SH-SY5Y (cell line): ENCODE results near the gene TMEM183A.

Experiments used
- GATA2 ChIP-seq: IDR thresholded peaks from 2 replicates; pipeline ENCODE4 v1.6.1; 2011; ENCODE audit warnings: mild to moderate bottlenecking, low read depth, low read length
- GATA3 ChIP-seq: IDR thresholded peaks from 2 replicates; pipeline ENCODE4 v1.6.1; 2011; ENCODE audit warnings: low read depth, mild to moderate bottlenecking, low read length, moderate library complexity

GRCh38 chr1:203039609-203040512 is 32.7 kb downstream of the TMEM183A start:
- no peak for TF ChIP-seq GATA2
- TF ChIP-seq GATA3: no peak
